Stomach (tissue), 4 donors: ENCODE measurements around the gene ANKRD65.

Source experiments
- CTCF ChIP-seq, 7 experiments: fragments of 450-650 bp in 4 of 7; fragments of 200-600 bp in 3 of 7; sonication (generic) in 3 of 7; IDR thresholded peaks; one replicate each; pipeline ENCODE4 v1.5.1; 2016 to 2019; ENCODE audit warnings: antibody characterized with exemption in 7 of 7, control low read depth in 2 of 7, mild to moderate bottlenecking in 1 of 7
- EP300 ChIP-seq: sonication (generic); formaldehyde crosslinking; IDR thresholded peaks from one replicate; pipeline ENCODE4 v1.6.1; 2017; ENCODE audit warnings: antibody characterized with exemption
- POLR2A ChIP-seq, 4 donors: fragments of 450-650 bp; IDR thresholded peaks; one replicate each; pipeline ENCODE4 v1.6.1; 2016; ENCODE audit warnings: antibody characterized with exemption in 4 of 4, control low read depth in 2 of 4, mild to moderate bottlenecking in 1 of 4, moderate library complexity in 1 of 4
- POLR2AphosphoS5 ChIP-seq, 3 donors: sonication (generic); formaldehyde crosslinking; IDR thresholded peaks; one replicate each; pipeline ENCODE4 v1.6.1; 2016; ENCODE audit warnings: antibody characterized with exemption in 3 of 3

GRCh38 chr1:1439546-1440261 lies 18.6 kb upstream of the ANKRD65 start:
- TF ChIP-seq POLR2A (IDR thresholded peaks at IDR 0.05) (no peak), CTCF (IDR thresholded peaks at IDR 0.05) (no peak), EP300 (no peak), POLR2AphosphoS5 (IDR thresholded peaks at IDR 0.05) (no peak)
